Mesenchymal stem cell (in vitro differentiated cells and primary cell): ENCODE measurements around the gene CPLX4.
A peak's percentile ranks its signal among the peaks of the same experiment; 100 is the strongest.

Experiments used
- DNase-seq: peaks from one replicate; pipeline ENCODE4 v3.0.0-alpha.2; 2013
- H2AFZ ChIP-seq: one replicate; pipeline ENCODE4 v1.6.1; 2013; ENCODE audit warnings: low read depth, mild to moderate bottlenecking, control low read depth, inconsistent platforms, low read length, moderate library complexity
- H2AK5ac ChIP-seq: 2 replicates; pipeline ENCODE4 v1.6.1; 2013; ENCODE audit warnings: low read length, moderate library complexity, mild to moderate bottlenecking, inconsistent platforms; ENCODE audit not compliant: severe bottlenecking
- H2BK120ac ChIP-seq: one replicate; pipeline ENCODE4 v1.6.1; 2013; ENCODE audit warnings: low read depth, mild to moderate bottlenecking, inconsistent platforms, low read length, moderate library complexity
- H2BK12ac ChIP-seq, 2 experiments: one replicate each; pipeline ENCODE4 v1.6.1; 2013; ENCODE audit warnings: inconsistent platforms in 2 of 2, low read length in 2 of 2, mild to moderate bottlenecking in 2 of 2, moderate library complexity in 2 of 2, control low read depth in 1 of 2
- H2BK15ac ChIP-seq: one replicate; pipeline ENCODE4 v1.6.1; 2013; ENCODE audit warnings: mild to moderate bottlenecking, low read depth, inconsistent platforms; ENCODE audit not compliant: poor library complexity, severe bottlenecking
- H2BK5ac ChIP-seq: 2 replicates; pipeline ENCODE4 v1.6.1; 2013; ENCODE audit warnings: low read depth, mild to moderate bottlenecking, low read length, control low read depth, inconsistent platforms; ENCODE audit not compliant: poor library complexity, severe bottlenecking
- H3K14ac ChIP-seq, 2 experiments: one replicate each; pipeline ENCODE4 v1.6.1; 2013; ENCODE audit warnings: inconsistent platforms in 2 of 2, low read length in 2 of 2, control low read depth in 1 of 2, mild to moderate bottlenecking in 1 of 2, moderate library complexity in 1 of 2
- H3K18ac ChIP-seq, 2 experiments: one replicate each; pipeline ENCODE4 v1.6.1; 2013; ENCODE audit warnings: inconsistent platforms in 2 of 2, low read length in 2 of 2, control low read depth in 1 of 2, low read depth in 1 of 2, mild to moderate bottlenecking in 1 of 2
- H3K23ac ChIP-seq, 2 experiments: one replicate each; pipeline ENCODE4 v1.6.1; 2013; ENCODE audit warnings: inconsistent platforms in 2 of 2, low read length in 2 of 2, mild to moderate bottlenecking in 2 of 2, moderate library complexity in 2 of 2, control low read depth in 1 of 2
- H3K27ac ChIP-seq: 2 replicates; pipeline ENCODE4 v1.5.1; 2013; ENCODE audit warnings: mild to moderate bottlenecking, moderate library complexity, low read length, control low read depth, inconsistent platforms; ENCODE audit not compliant: poor library complexity, severe bottlenecking
- H3K27me3 ChIP-seq, 2 experiments: 2 replicates each; pipeline versions ENCODE4 v1.6.1 to v1.7.0; 2013; ENCODE audit warnings: low read length in 2 of 2, mild to moderate bottlenecking in 2 of 2, moderate library complexity in 2 of 2, control low read depth in 1 of 2, inconsistent platforms in 1 of 2; ENCODE audit not compliant: control insufficient read depth in 1 of 2, insufficient read depth in 1 of 2
- H3K36me3 ChIP-seq, 2 experiments: 2 replicates each; pipeline versions ENCODE4 v1.6.1 to v1.7.0; 2013; ENCODE audit warnings: low read length in 2 of 2, control low read depth in 1 of 2, inconsistent platforms in 1 of 2, low read depth in 1 of 2, mild to moderate bottlenecking in 1 of 2; ENCODE audit not compliant: insufficient read depth in 2 of 2, control insufficient read depth in 1 of 2
- H3K4ac ChIP-seq, 2 experiments: one replicate each; pipeline ENCODE4 v1.6.1; 2013; ENCODE audit warnings: inconsistent platforms in 2 of 2, low read length in 2 of 2, mild to moderate bottlenecking in 2 of 2, moderate library complexity in 2 of 2, control low read depth in 1 of 2, low read depth in 1 of 2
- H3K4me1 ChIP-seq: 2 replicates; pipeline ENCODE4 v1.6.1; 2013; ENCODE audit warnings: low read depth, low read length, control low read depth; ENCODE audit not compliant: control insufficient read depth, insufficient read depth
- H3K4me2 ChIP-seq: 2 replicates; pipeline ENCODE4 v1.6.1; 2013; ENCODE audit warnings: low read length, mild to moderate bottlenecking, inconsistent platforms; ENCODE audit not compliant: poor library complexity, severe bottlenecking
- H3K4me3 ChIP-seq, 2 experiments: 2 replicates each; pipeline versions ENCODE4 v1.5.1 to v1.7.0; 2013; ENCODE audit warnings: low read length in 2 of 2, mild to moderate bottlenecking in 2 of 2, control low read depth in 1 of 2, low read depth in 1 of 2; ENCODE audit not compliant: insufficient read depth in 1 of 2
- H3K79me1 ChIP-seq: replicated peaks from 2 replicates; pipeline ENCODE4 v1.6.1; 2013; ENCODE audit warnings: mild to moderate bottlenecking, control low read depth, low read length, inconsistent platforms; ENCODE audit not compliant: poor library complexity, severe bottlenecking
- H3K9ac ChIP-seq: 2 replicates; pipeline ENCODE4 v1.7.0; 2013; ENCODE audit warnings: mild to moderate bottlenecking, low read length, moderate library complexity
- H3K9me3 ChIP-seq: 2 replicates; pipeline ENCODE4 v1.7.0; 2013; ENCODE audit warnings: mild to moderate bottlenecking, low read length; ENCODE audit not compliant: control insufficient read depth
- H4K8ac ChIP-seq: one replicate; pipeline ENCODE4 v1.6.1; 2013; ENCODE audit warnings: inconsistent platforms, mild to moderate bottlenecking, low read length, moderate library complexity
- H4K91ac ChIP-seq: one replicate; pipeline ENCODE4 v1.6.1; 2013; ENCODE audit warnings: mild to moderate bottlenecking, low read length, inconsistent platforms
- WGBS: methylation state at CpG from one replicate; pipeline ENCODE4 v1.1.7; 2013; ENCODE audit warnings: mixed read lengths; 5-methylcytosine and 5-hydroxymethylcytosine counted together

The CPLX4 gene

GRCh38 chr18:59325965-59326364 is 7.5 kb upstream of the CPLX4 start:
- no peak overlapping the region for H3K27ac ChIP-seq
- H4K8ac ChIP-seq, result no peak overlapping the region
- no peak overlapping the region for H3K4me3 ChIP-seq
- H3K9me3 ChIP-seq, result no peaks in the 10 kb centered on the region
- no peak overlapping the region for H2AK5ac ChIP-seq
- 98% methylated on average over 1 of the region's 1 CpG for WGBS
- H3K18ac ChIP-seq, result no peak overlapping the region
- DNase-seq, result no peak
- no peak overlapping the region for H2AFZ ChIP-seq
- no peak overlapping the region for H3K4me2 ChIP-seq
- H2BK15ac ChIP-seq, result no peak overlapping the region
- H2BK120ac ChIP-seq, result no peak overlapping the region
- H2BK12ac ChIP-seq, result no peak overlapping the region
- H3K14ac ChIP-seq, result no peak overlapping the region
- no peaks in the 10 kb centered on the region for H3K79me1 ChIP-seq
- H3K27me3 ChIP-seq, result no peaks in the 10 kb centered on the region
- no peak overlapping the region for H2BK5ac ChIP-seq
- no peak overlapping the region for H3K23ac ChIP-seq
- H3K4ac ChIP-seq, result no peak overlapping the region
- H3K36me3 ChIP-seq, result peaks cover 6 to 54% of the 10 kb centered on the region in 2 experiments
- no peak overlapping the region for H4K91ac ChIP-seq
- no peak overlapping the region for H3K9ac ChIP-seq
- peaks cover 7% of the 10 kb centered on the region for H3K4me1 ChIP-seq

GRCh38 chr18:59324623-59324971 is 6.1 kb upstream of the CPLX4 start:
- H3K4me2 ChIP-seq, result no peak overlapping the region
- no peak overlapping the region for H3K4ac ChIP-seq
- H2BK120ac ChIP-seq, result no peak overlapping the region
- H3K18ac ChIP-seq, result no peak overlapping the region
- no peak overlapping the region for H4K8ac ChIP-seq
- peaks cover 1 to 4% of the 10 kb centered on the region in 2 experiments for H3K27me3 ChIP-seq
- H3K9me3 ChIP-seq, result no peaks in the 10 kb centered on the region
- H2BK12ac ChIP-seq, result no peak overlapping the region
- no peak overlapping the region for H2AFZ ChIP-seq
- H3K9ac ChIP-seq, result no peak overlapping the region
- peak overlapping the region; percentile 91 for H3K27ac ChIP-seq
- DNase-seq, result no peak
- H3K79me1 ChIP-seq, result no peaks in the 10 kb centered on the region
- WGBS, result 97% methylated on average over 4 of the region's 4 CpGs
- H2BK5ac ChIP-seq, result no peak overlapping the region
- H2BK15ac ChIP-seq, result no peak overlapping the region
- no peak overlapping the region for H3K23ac ChIP-seq
- peaks cover 7% of the 10 kb centered on the region for H3K4me1 ChIP-seq
- no peak overlapping the region for H3K14ac ChIP-seq
- H4K91ac ChIP-seq, result no peak overlapping the region
- H2AK5ac ChIP-seq, result no peak overlapping the region
- H3K4me3 ChIP-seq, result no peak overlapping the region
- H3K36me3 ChIP-seq, result peaks cover 6 to 41% of the 10 kb centered on the region in 2 experiments

- Histone ChIP-seq H2AK5ac (no peak overlapping the region), H3K27ac (peak overlapping the region; percentile 91), H3K36me3 (peaks cover 6 to 36% of the 10 kb centered on the region in 2 experiments), H3K4me2 (no peak overlapping the region), H2BK12ac (no peak overlapping the region), H3K27me3 (peaks cover 3 to 5% of the 10 kb centered on the region in 2 experiments), H3K9ac (no peak overlapping the region), H3K18ac (no peak overlapping the region), H3K4me3 (peak overlapping the region in 1 of 2 experiments; percentile 6), H3K79me1 (no peaks in the 10 kb centered on the region), H4K91ac (no peak overlapping the region), H3K23ac (no peak overlapping the region), H2BK5ac (no peak overlapping the region), H2AFZ (no peak overlapping the region), H3K9me3 (no peaks in the 10 kb centered on the region), H3K14ac (no peak overlapping the region), H3K4me1 (peaks cover 7% of the 10 kb centered on the region), H2BK120ac (no peak overlapping the region), H3K4ac (no peak overlapping the region), H4K8ac (no peak overlapping the region), H2BK15ac (no peak overlapping the region)
- 95% methylated on average over 6 of the region's 7 CpGs for WGBS
- no peak for DNase-seq
Measured at GRCh38 chr18:59323931-59324622, 5.6 kb upstream of the CPLX4 start.

- H3K4me1 ChIP-seq, result peaks cover 6% of the 10 kb centered on the region
- no peak overlapping the region for H3K27ac ChIP-seq
- no peak for DNase-seq
- H3K23ac ChIP-seq, result no peak overlapping the region
- no peak overlapping the region for H2AFZ ChIP-seq
- WGBS, result 66% methylated on average over 5 of the region's 7 CpGs
- no peak overlapping the region for H2BK5ac ChIP-seq
- H4K8ac ChIP-seq, result no peak overlapping the region
- no peak overlapping the region for H2BK120ac ChIP-seq
- H2AK5ac ChIP-seq, result no peak overlapping the region
- H4K91ac ChIP-seq, result no peak overlapping the region
- H3K27me3 ChIP-seq, result peaks cover 44 to 45% of the 10 kb centered on the region in 2 experiments
- no peak overlapping the region for H3K18ac ChIP-seq
- no peak overlapping the region for H3K9ac ChIP-seq
- H3K36me3 ChIP-seq, result no peaks in the 10 kb centered on the region
- H3K14ac ChIP-seq, result no peak overlapping the region
- no peak overlapping the region for H2BK12ac ChIP-seq
- H3K79me1 ChIP-seq, result no peaks in the 10 kb centered on the region
- H3K9me3 ChIP-seq, result no peaks in the 10 kb centered on the region
- no peak overlapping the region for H3K4ac ChIP-seq
- no peak overlapping the region for H3K4me3 ChIP-seq
- no peak overlapping the region for H3K4me2 ChIP-seq
- H2BK15ac ChIP-seq, result no peak overlapping the region
Measured at GRCh38 chr18:59311631-59312030, 6.8 kb downstream of the CPLX4 start.
